WTC11 (cell line): ENCODE data around the gene GTSE1. TPM values are rescaled to one million over a fixed set of nuclear protein-coding genes. Genes with fewer than 3 reads are reported as not detected.

Experiments
- ATAC-seq: fragments of 200-7000 bp; cut with Tn5 transposase; 2 replicates; pipeline ENCODE4 v1.10.0; 2021; ENCODE audit warnings: mild to moderate bottlenecking, moderate library complexity
- CTCF ChIA-PET: fragments of 300-600 bp; sonication (Branson Sonifier 250); formaldehyde crosslinking; loops from one replicate; lab custom pipeline; 2021; ENCODE audit warnings: antibody characterized with exemption; lab: Charles Lee
- POLR2A ChIA-PET: fragments of 350-600 bp; sonication (Branson Sonifier 250); formaldehyde crosslinking; loops from one replicate; lab custom pipeline; 2021; ENCODE audit warnings: antibody characterized with exemption; lab: Charles Lee
- DNase-seq: peaks from one replicate; pipeline ENCODE4 v3.0.0; 2021; ENCODE audit warnings: low spot score
- H3K27ac Mint-ChIP-seq: 2 replicates; pipeline ENCODE4 v1.8.0; 2021; ENCODE audit warnings: mixed read lengths
- H3K27me3 Mint-ChIP-seq: 2 replicates; pipeline ENCODE4 v1.8.0; 2021; ENCODE audit warnings: low read depth, mild to moderate bottlenecking, moderate library complexity, mixed read lengths
- H3K36me3 Mint-ChIP-seq: 2 replicates; pipeline ENCODE4 v1.8.0; 2021; ENCODE audit warnings: mixed read lengths
- H3K4me1 Mint-ChIP-seq: 2 replicates; pipeline ENCODE4 v1.8.0; 2022; ENCODE audit warnings: mixed read lengths
- H3K4me3 Mint-ChIP-seq: 2 replicates; pipeline ENCODE4 v1.8.0; 2021; ENCODE audit warnings: mild to moderate bottlenecking, moderate library complexity, mixed read lengths
- H3K9me3 Mint-ChIP-seq: 2 replicates; pipeline ENCODE4 v1.8.0; 2021; ENCODE audit warnings: mixed read lengths
- AFF4 ChIP-seq: sonication (generic); formaldehyde crosslinking; IDR thresholded peaks from 2 replicates; pipeline ENCODE4 v1.8.1; 2023; ENCODE audit warnings: mild to moderate bottlenecking, missing genetic modification reagents, borderline replicate concordance
- CBFB ChIP-seq: sonication (generic); formaldehyde crosslinking; IDR thresholded peaks from 2 replicates; pipeline ENCODE4 v1.8.1; 2022; ENCODE audit warnings: mild to moderate bottlenecking, low read depth, missing genetic modification reagents
- ELF4 ChIP-seq: sonication (generic); formaldehyde crosslinking; IDR thresholded peaks from 2 replicates; pipeline ENCODE4 v1.8.1; 2022; ENCODE audit warnings: low read depth, mild to moderate bottlenecking, moderate library complexity, missing genetic modification reagents
- FOXJ3 ChIP-seq: sonication (generic); formaldehyde crosslinking; IDR thresholded peaks from 2 replicates; pipeline ENCODE4 v1.9.0; 2021; ENCODE audit warnings: missing genetic modification reagents, mild to moderate bottlenecking, borderline replicate concordance
- GABPB1 ChIP-seq: sonication (generic); formaldehyde crosslinking; IDR thresholded peaks from 2 replicates; pipeline ENCODE4 v1.8.1; 2023; ENCODE audit warnings: mild to moderate bottlenecking, missing genetic modification reagents
- GTF2I ChIP-seq: fragments of 250-450 bp; sonication (Bioruptor Pico); conservative IDR thresholded peaks from 2 replicates; pipeline ENCODE4 v1.4.0; 2021; ENCODE audit warnings: mild to moderate bottlenecking
- HMGA2 ChIP-seq: fragments of 250-450 bp; sonication (Bioruptor Pico); IDR thresholded peaks from 2 replicates; pipeline ENCODE4 v1.4.0; 2021; ENCODE audit warnings: mild to moderate bottlenecking, moderate library complexity
- KAT7 ChIP-seq: sonication (generic); formaldehyde crosslinking; IDR thresholded peaks from 2 replicates; pipeline ENCODE4 v1.8.1; 2023; ENCODE audit warnings: missing genetic modification reagents, mild to moderate bottlenecking, borderline replicate concordance
- MLX ChIP-seq: sonication (generic); formaldehyde crosslinking; IDR thresholded peaks from 2 replicates; pipeline ENCODE4 v1.8.1; 2023; ENCODE audit warnings: mild to moderate bottlenecking, missing genetic modification reagents, moderate library complexity
- MYBL2 ChIP-seq: sonication (generic); formaldehyde crosslinking; IDR thresholded peaks from 2 replicates; pipeline ENCODE4 v1.8.1; 2023; ENCODE audit warnings: mild to moderate bottlenecking, moderate library complexity, missing genetic modification reagents
- TEAD1 ChIP-seq: sonication (generic); formaldehyde crosslinking; IDR thresholded peaks from 2 replicates; pipeline ENCODE4 v1.8.0; 2022; ENCODE audit warnings: mild to moderate bottlenecking, missing genetic modification reagents
- TEAD4 ChIP-seq: sonication (generic); formaldehyde crosslinking; IDR thresholded peaks from 2 replicates; pipeline ENCODE4 v1.8.0; 2022; ENCODE audit warnings: mild to moderate bottlenecking, missing genetic modification reagents
- ZBTB21 ChIP-seq: sonication (generic); formaldehyde crosslinking; IDR thresholded peaks from 2 replicates; pipeline ENCODE4 v1.8.1; 2023; ENCODE audit warnings: mild to moderate bottlenecking, missing genetic modification reagents, borderline replicate concordance
- ZNF121 ChIP-seq: sonication (generic); formaldehyde crosslinking; IDR thresholded peaks from 2 replicates; pipeline ENCODE4 v1.8.0; 2023; ENCODE audit warnings: missing genetic modification reagents
- ZNF281 ChIP-seq: sonication (generic); formaldehyde crosslinking; IDR thresholded peaks from 2 replicates; pipeline ENCODE4 v1.8.0; 2023; ENCODE audit warnings: mild to moderate bottlenecking, missing genetic modification reagents
- total RNA-seq: library from RNA; stranded (reverse); gene quantifications from 3 replicates; pipeline ENCODE4 v1.2.3, GENCODE V29; 2021
- TF ChIP-seq, protein P1 (sequence below): sonication (generic); formaldehyde crosslinking; IDR thresholded peaks from 2 replicates; pipeline ENCODE4 v1.8.0; 2022; ENCODE audit warnings: mild to moderate bottlenecking, missing genetic modification reagents
- TF ChIP-seq, protein P2 (sequence below): fragments of 250-450 bp; sonication (Bioruptor Pico); IDR thresholded peaks from 2 replicates; pipeline ENCODE4 v1.9.0; 2021; ENCODE audit warnings: mild to moderate bottlenecking, borderline replicate concordance
- TF ChIP-seq, protein P3 (sequence below): sonication (generic); formaldehyde crosslinking; IDR thresholded peaks from 2 replicates; pipeline ENCODE4 v1.8.1; 2022; ENCODE audit warnings: mild to moderate bottlenecking, moderate library complexity, missing genetic modification reagents

Gene GTSE1
- total RNA-seq, 1 experiment from 2014 or later = 56.1 TPM

GRCh38 chr22:46365166-46365624, 68.5 kb downstream of the GTSE1 start (continued):
- TF ChIP-seq TEAD1 (CRISPR knock-in tag) (no peak), KAT7 (CRISPR knock-in tag) (no peak), MLX (CRISPR knock-in tag) (no peak), GTF2I (no peak), CBFB (CRISPR knock-in tag) (no peak)
- TF ChIP-seq, all 79 proteins: peak for 0

DNA sequence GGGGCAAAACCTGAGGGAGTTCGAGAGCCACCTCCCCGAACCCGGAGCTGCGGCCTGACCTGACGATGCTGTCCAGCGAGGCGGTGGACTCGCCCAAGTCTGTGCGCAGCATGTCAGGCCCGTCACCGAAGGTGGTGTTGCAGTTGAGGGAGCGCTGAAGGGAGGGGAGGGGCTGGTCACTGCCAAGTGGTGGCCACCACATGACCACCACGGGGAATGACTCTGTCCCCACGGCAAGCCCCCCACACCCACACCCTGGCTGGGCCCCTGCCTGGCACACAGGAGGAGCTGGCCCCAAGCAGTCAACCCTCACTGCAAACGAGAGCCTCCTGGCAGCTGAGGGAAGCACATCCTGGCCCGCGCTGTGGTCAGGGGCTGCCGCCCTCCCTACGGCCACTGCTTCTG, 69.7 kb downstream of the GTSE1 start:
- ChIA-PET POLR2A (no interaction called here), CTCF (interaction anchor here (0.6 to 4.4 kb wide), 8 partner anchors 10 to 196 kb away, joined by 3 to 156 read pairs (median 42); partner anchors contain the start of gene CELSR1)
- Mint-ChIP-seq H3K4me3 (no peak overlapping the region), H3K36me3 (peaks cover 2% of the 10 kb centered on the region)
- no peak for DNase-seq
- ATAC-seq = no peak
- TF ChIP-seq GABPB1 (no peak), ZBTB21 (CRISPR knock-in tag) (no peak), HMGA2 (no peak), MYBL2 (CRISPR knock-in tag) (no peak), KAT7 (CRISPR knock-in tag) (no peak), AFF4 (CRISPR knock-in tag) (no peak), FOXJ3 (CRISPR knock-in tag) (no peak), TEAD4 (CRISPR knock-in tag) (no peak), ZNF121 (CRISPR knock-in tag) (no peak), ZNF281 (no peak), ELF4 (CRISPR knock-in tag) (no peak)
- TF ChIP-seq, protein P1, sequence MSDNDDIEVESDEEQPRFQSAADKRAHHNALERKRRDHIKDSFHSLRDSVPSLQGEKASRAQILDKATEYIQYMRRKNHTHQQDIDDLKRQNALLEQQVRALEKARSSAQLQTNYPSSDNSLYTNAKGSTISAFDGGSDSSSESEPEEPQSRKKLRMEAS (CRISPR knock-in tag) = no peak
- TF ChIP-seq, protein P2, sequence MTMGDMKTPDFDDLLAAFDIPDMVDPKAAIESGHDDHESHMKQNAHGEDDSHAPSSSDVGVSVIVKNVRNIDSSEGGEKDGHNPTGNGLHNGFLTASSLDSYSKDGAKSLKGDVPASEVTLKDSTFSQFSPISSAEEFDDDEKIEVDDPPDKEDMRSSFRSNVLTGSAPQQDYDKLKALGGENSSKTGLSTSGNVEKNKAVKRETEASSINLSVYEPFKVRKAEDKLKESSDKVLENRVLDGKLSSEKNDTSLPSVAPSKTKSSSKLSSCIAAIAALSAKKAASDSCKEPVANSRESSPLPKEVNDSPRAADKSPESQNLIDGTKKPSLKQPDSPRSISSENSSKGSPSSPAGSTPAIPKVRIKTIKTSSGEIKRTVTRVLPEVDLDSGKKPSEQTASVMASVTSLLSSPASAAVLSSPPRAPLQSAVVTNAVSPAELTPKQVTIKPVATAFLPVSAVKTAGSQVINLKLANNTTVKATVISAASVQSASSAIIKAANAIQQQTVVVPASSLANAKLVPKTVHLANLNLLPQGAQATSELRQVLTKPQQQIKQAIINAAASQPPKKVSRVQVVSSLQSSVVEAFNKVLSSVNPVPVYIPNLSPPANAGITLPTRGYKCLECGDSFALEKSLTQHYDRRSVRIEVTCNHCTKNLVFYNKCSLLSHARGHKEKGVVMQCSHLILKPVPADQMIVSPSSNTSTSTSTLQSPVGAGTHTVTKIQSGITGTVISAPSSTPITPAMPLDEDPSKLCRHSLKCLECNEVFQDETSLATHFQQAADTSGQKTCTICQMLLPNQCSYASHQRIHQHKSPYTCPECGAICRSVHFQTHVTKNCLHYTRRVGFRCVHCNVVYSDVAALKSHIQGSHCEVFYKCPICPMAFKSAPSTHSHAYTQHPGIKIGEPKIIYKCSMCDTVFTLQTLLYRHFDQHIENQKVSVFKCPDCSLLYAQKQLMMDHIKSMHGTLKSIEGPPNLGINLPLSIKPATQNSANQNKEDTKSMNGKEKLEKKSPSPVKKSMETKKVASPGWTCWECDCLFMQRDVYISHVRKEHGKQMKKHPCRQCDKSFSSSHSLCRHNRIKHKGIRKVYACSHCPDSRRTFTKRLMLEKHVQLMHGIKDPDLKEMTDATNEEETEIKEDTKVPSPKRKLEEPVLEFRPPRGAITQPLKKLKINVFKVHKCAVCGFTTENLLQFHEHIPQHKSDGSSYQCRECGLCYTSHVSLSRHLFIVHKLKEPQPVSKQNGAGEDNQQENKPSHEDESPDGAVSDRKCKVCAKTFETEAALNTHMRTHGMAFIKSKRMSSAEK (CRISPR knock-in tag) = no peak
- TF ChIP-seq, protein P3, sequence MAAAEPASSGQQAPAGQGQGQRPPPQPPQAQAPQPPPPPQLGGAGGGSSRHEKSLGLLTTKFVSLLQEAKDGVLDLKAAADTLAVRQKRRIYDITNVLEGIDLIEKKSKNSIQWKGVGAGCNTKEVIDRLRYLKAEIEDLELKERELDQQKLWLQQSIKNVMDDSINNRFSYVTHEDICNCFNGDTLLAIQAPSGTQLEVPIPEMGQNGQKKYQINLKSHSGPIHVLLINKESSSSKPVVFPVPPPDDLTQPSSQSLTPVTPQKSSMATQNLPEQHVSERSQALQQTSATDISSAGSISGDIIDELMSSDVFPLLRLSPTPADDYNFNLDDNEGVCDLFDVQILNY = no peak
- TF ChIP-seq, all 79 proteins: peak for 0
- Mint-ChIP-seq H3K27ac (no peak overlapping the region), H3K4me1 (peaks cover 6% of the 10 kb centered on the region; the same call in 1 of the 2 replicates), H3K27me3 (no peaks in the 10 kb centered on the region), H3K9me3 (no peaks in the 10 kb centered on the region)
